Caco-2 (cell line): ENCODE measurements around the gene MAPK1IP1L. TPM values are rescaled to one million over a fixed set of nuclear protein-coding genes. Genes with fewer than 3 reads are reported as not detected.

Experiments
- BruUV-seq: library from RNA; stranded (reverse); fragments of 400-500 nt; replicated peaks from 2 replicates; lab custom pipeline; 2021; lab: Mats Ljungman, UMichigan
- CTCF ChIA-PET: fragments of 300-600 bp; sonication (Branson Sonifier 250); formaldehyde crosslinking; loops from one replicate; lab custom pipeline; 2022; ENCODE audit warnings: antibody characterized with exemption; lab: Charles Lee
- POLR2A ChIA-PET: fragments of 300-600 bp; sonication (Branson Sonifier 250); formaldehyde crosslinking; loops from one replicate; lab custom pipeline; 2022; ENCODE audit warnings: antibody characterized with exemption; lab: Charles Lee
- DNase-seq, 2 experiments: peaks; one replicate each; pipeline versions ENCODE4 v3.0.0 to v3.0.0-alpha.2; 2020 to 2022
- H3K27me3 ChIP-seq: replicated peaks from 2 replicates; pipeline ENCODE4 v1.6.0; 2011; ENCODE audit warnings: low read length; ENCODE audit not compliant: control insufficient read depth, insufficient read depth
- H3K36me3 ChIP-seq: 2 replicates; pipeline ENCODE4 v1.5.1; 2011; ENCODE audit warnings: low read length; ENCODE audit not compliant: control insufficient read depth, insufficient read depth
- H3K4me1 ChIP-seq: fragments of 250-450 bp; sonication (Bioruptor Pico); 2 replicates; pipeline ENCODE4 v1.5.1; 2020; ENCODE audit warnings: mild to moderate bottlenecking
- H3K4me3 ChIP-seq: 2 replicates; pipeline ENCODE4 v1.5.1; 2011; ENCODE audit warnings: low read depth, mild to moderate bottlenecking, control low read depth, low read length
- H3K9me3 ChIP-seq: fragments of 250-450 bp; sonication (Bioruptor Pico); 2 replicates; pipeline ENCODE4 v1.5.1; 2020; ENCODE audit warnings: mild to moderate bottlenecking, moderate library complexity
- H3K27ac Mint-ChIP-seq: one replicate; pipeline ENCODE4 v1.8.0; 2022; ENCODE audit warnings: mixed read lengths; ENCODE audit not compliant: unreplicated experiment
- H3K27me3 Mint-ChIP-seq: one replicate; pipeline ENCODE4 v1.8.0; 2022; ENCODE audit warnings: mixed read lengths; ENCODE audit not compliant: insufficient read depth, unreplicated experiment
- H3K36me3 Mint-ChIP-seq: one replicate; pipeline ENCODE4 v1.8.0; 2022; ENCODE audit warnings: mild to moderate bottlenecking, mixed read lengths; ENCODE audit not compliant: insufficient read depth, unreplicated experiment
- H3K4me1 Mint-ChIP-seq: one replicate; pipeline ENCODE4 v1.8.0; 2022; ENCODE audit warnings: low read depth, mixed read lengths; ENCODE audit not compliant: unreplicated experiment
- H3K4me3 Mint-ChIP-seq: one replicate; pipeline ENCODE4 v1.8.0; 2022; ENCODE audit warnings: mild to moderate bottlenecking, moderate library complexity, mixed read lengths; ENCODE audit not compliant: unreplicated experiment
- H3K9me3 Mint-ChIP-seq: one replicate; pipeline ENCODE4 v1.8.0; 2022; ENCODE audit warnings: mixed read lengths; ENCODE audit not compliant: unreplicated experiment
- intact Hi-C: fragments of 100-400 bp; cut with micrococcal nuclease; formaldehyde crosslinking; loops from one replicate; pipeline ENCODE4 v1.10.0; 2022; ENCODE audit not compliant: unreplicated experiment
- total RNA-seq: library from RNA; stranded (reverse); gene quantifications from 2 replicates; pipeline ENCODE4 v1.2.3, GENCODE V29; 2022
- TF ChIP-seq, protein P1 (sequence below), 2 experiments: fragments of 200-600 bp in 1 of 2; IDR thresholded peaks; 1 replicate in 1 of 2; 2 replicates in 1 of 2; pipeline versions ENCODE4 v1.5.1 to v1.8.0; 2011 to 2022; ENCODE audit warnings: antibody characterized with exemption in 1 of 2, control low read depth in 1 of 2, inconsistent platforms in 1 of 2, low read depth in 1 of 2, low read length in 1 of 2, mild to moderate bottlenecking in 1 of 2, moderate library complexity in 1 of 2; ENCODE audit not compliant: insufficient read depth in 1 of 2, severe bottlenecking in 1 of 2, unreplicated experiment in 1 of 2

MAPK1IP1L gene
- total RNA-seq, 1 experiment from 2014 or later: 90.8 TPM

DNA sequence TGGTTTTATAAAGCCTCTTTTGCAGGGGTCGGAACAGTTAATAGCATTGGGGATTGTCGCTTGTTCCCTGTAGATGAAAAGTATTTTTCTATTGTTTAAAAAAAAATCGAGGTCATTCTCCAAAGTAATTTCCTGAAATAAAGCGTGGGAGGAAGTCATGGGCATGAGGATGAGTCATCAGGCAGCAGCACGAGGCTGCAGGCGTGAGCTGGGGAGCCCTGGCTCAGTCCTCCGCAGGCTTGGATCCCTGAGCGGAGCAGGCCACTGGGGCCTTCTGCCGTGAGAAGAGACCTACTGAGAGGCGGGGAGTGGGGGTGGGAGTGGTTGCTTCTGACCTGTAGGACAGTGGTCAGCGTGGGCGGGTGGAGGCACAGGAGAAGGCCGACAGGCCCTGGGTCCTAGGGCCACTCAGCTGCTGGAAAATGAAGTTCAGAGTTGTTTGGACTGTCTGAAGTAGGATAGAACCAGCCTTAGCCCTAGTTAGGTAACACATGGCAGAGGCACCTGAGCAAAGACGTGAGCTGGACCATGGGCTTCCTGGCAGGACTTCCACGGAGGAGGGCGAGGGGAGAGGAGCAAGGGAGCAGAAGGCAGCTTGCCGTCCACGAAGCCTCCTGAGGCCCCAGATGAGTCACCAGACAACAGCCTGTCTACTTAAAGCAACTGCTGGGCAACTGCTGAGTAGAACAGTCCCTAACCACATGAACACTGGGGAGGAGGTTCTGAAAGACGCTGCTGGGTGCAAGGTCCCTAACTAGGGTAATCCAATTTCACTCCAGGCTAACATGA lies 56.5 kb downstream of the MAPK1IP1L start:
- peaks cover 10% of the 10 kb centered on the region for H3K9me3 ChIP-seq
- Mint-ChIP-seq H3K27me3 (no peaks in the 10 kb centered on the region), H3K4me1 (peaks cover 31% of the 10 kb centered on the region), H3K36me3 (peaks cover 32% of the 10 kb centered on the region), H3K27ac (peak overlapping the region; percentile 96), H3K9me3 (peaks cover 7% of the 10 kb centered on the region), H3K4me3 (no peak overlapping the region)
- POLR2A ChIA-PET: interaction anchor here (0.7 to 1.7 kb wide), 3 partner anchors 14 to 22 kb away, joined by 3 to 5 read pairs (median 3); partner anchors contain the start of gene LGALS3
- CTCF ChIA-PET: interaction anchor here (0.8 kb wide), 1 partner anchor 21 kb away, joined by 5 read pairs; the partner anchor contains the start of gene LGALS3
- no peak overlapping the region for H3K4me3 ChIP-seq
- DNase-seq: peak; percentile 36 to 82
- TF ChIP-seq, protein P1, sequence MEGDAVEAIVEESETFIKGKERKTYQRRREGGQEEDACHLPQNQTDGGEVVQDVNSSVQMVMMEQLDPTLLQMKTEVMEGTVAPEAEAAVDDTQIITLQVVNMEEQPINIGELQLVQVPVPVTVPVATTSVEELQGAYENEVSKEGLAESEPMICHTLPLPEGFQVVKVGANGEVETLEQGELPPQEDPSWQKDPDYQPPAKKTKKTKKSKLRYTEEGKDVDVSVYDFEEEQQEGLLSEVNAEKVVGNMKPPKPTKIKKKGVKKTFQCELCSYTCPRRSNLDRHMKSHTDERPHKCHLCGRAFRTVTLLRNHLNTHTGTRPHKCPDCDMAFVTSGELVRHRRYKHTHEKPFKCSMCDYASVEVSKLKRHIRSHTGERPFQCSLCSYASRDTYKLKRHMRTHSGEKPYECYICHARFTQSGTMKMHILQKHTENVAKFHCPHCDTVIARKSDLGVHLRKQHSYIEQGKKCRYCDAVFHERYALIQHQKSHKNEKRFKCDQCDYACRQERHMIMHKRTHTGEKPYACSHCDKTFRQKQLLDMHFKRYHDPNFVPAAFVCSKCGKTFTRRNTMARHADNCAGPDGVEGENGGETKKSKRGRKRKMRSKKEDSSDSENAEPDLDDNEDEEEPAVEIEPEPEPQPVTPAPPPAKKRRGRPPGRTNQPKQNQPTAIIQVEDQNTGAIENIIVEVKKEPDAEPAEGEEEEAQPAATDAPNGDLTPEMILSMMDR (IDR thresholded peaks at IDR 0.05; ENCODE audit: insufficient read depth in 1 of 2, low read depth in 1 of 2, low read length in 1 of 2, severe bottlenecking in 1 of 2, unreplicated experiment in 1 of 2): no peak
- peaks cover 29% of the 10 kb centered on the region for H3K4me1 ChIP-seq
- BruUV-seq: no TSS peak
- H3K36me3 ChIP-seq: no peaks in the 10 kb centered on the region
- intact Hi-C loops: no loop called here
- H3K27me3 ChIP-seq: no peaks in the 10 kb centered on the region

DNA sequence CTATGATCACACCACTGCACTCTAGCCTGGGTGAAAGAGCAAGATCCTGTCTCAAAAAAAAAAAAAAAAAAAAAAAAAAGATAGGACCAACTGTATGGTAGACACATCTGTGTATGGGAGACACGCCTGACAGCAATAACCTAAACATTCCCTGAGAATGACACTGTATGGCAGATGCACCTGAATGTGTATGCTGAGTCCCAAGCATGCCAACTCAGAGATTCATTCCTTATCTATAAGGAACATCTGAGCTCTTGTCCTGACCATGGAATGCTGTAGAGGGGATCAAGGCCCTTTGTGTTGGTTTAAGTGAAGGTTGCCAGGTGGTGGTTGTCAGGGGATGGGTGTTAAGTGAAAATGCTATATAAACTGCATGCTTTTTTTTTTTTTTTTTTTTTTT lies 58.4 kb downstream of the MAPK1IP1L start:
- Histone ChIP-seq H3K4me1 (peaks cover 31% of the 10 kb centered on the region), H3K36me3 (no peaks in the 10 kb centered on the region), H3K27me3 (no peaks in the 10 kb centered on the region), H3K9me3 (peaks cover 3% of the 10 kb centered on the region), H3K4me3 (no peak overlapping the region)
- ChIA-PET CTCF (interaction anchor here (0.7 kb wide), 1 partner anchor 8 kb away, joined by 8 read pairs; no protein-coding TSS in a partner anchor), POLR2A (no interaction called here)
- Mint-ChIP-seq H3K9me3 (peaks cover 7% of the 10 kb centered on the region), H3K4me1 (peaks cover 32% of the 10 kb centered on the region), H3K36me3 (peaks cover 17% of the 10 kb centered on the region), H3K27me3 (no peaks in the 10 kb centered on the region), H3K4me3 (no peak overlapping the region), H3K27ac (no peak overlapping the region)
- TF ChIP-seq, protein P1 (IDR thresholded peaks at IDR 0.05; ENCODE audit: insufficient read depth in 1 of 2, low read depth in 1 of 2, low read length in 1 of 2, severe bottlenecking in 1 of 2, unreplicated experiment in 1 of 2): no peak
- intact Hi-C loops: no loop called here
- no TSS peak for BruUV-seq
- no peak for DNase-seq

DNA sequence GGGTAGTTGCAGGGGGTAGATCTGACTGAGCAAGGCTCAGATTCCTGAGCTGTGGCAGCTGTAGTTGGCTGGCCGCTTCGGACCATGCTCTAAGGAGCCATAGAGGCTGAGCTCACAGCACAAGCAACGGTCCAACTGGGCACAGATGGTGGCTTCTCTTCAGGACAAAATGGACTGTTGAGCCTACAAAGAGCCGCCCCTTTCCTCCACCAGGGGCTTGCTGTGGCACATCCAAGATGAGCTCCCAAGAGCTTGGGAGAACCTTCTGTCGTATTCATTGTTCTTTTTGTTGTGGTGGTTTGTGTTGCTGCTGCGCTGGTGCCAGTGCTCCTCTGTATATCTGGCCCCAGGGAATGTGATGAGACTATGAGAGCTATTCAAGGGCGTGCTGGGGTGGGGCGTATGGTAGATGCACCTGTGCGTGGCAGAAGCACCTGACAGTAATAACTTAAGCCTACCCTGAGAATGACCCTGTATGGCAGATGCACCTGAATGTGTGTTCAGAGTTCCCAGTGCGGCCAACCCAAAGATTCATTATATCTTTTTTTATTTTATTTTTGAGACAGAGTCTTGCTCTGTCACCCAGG lies 59.8 kb downstream of the MAPK1IP1L start:
- Mint-ChIP-seq H3K36me3 (peaks cover 9% of the 10 kb centered on the region), H3K4me1 (peaks cover 46% of the 10 kb centered on the region), H3K4me3 (no peak overlapping the region), H3K27ac (no peak overlapping the region), H3K9me3 (no peaks in the 10 kb centered on the region), H3K27me3 (no peaks in the 10 kb centered on the region)
- DNase-seq: no peak
- no peaks in the 10 kb centered on the region for H3K27me3 ChIP-seq
- CTCF ChIA-PET: interaction anchor here (0.7 to 0.9 kb wide), 2 partner anchors 11 to 13 kb away, joined by 3 read pairs; no protein-coding TSS in a partner anchor
- POLR2A ChIA-PET: interaction anchor here (1.0 to 1.1 kb wide), 2 partner anchors 8 to 11 kb away, joined by 3 read pairs; no protein-coding TSS in a partner anchor
- BruUV-seq: no TSS peak
- peaks cover 42% of the 10 kb centered on the region for H3K4me1 ChIP-seq
- intact Hi-C loops: no loop called here
- TF ChIP-seq, protein P1 (IDR thresholded peaks at IDR 0.05; ENCODE audit: insufficient read depth in 1 of 2, low read depth in 1 of 2, low read length in 1 of 2, severe bottlenecking in 1 of 2, unreplicated experiment in 1 of 2): peak in 1 of 2 experiments; percentile 1
- H3K9me3 ChIP-seq: no peaks in the 10 kb centered on the region
- H3K36me3 ChIP-seq: no peaks in the 10 kb centered on the region
- no peak overlapping the region for H3K4me3 ChIP-seq
